Panc1 (cell line): Measurements from ENCODE around the gene LIX1L. TPM values are rescaled to one million over a fixed set of nuclear protein-coding genes. Genes with fewer than 3 reads are reported as not detected.

ENCODE experiments used
- ATAC-seq: fragments of 200-7000 bp; cut with Tn5 transposase; 2 replicates; pipeline ENCODE4 v1.9.1; 2020; ENCODE audit warnings: mild to moderate bottlenecking, moderate library complexity
- BruUV-seq: library from RNA; stranded (reverse); fragments of 400-500 nt; replicated peaks from 2 replicates; lab custom pipeline; 2021; lab: Mats Ljungman, UMichigan
- CTCF ChIA-PET: fragments of 300-600 bp; sonication (Branson Sonifier 250); formaldehyde crosslinking; loops from one replicate; lab custom pipeline; 2022; ENCODE audit warnings: antibody characterized with exemption; lab: Charles Lee
- POLR2A ChIA-PET: fragments of 300-600 bp; sonication (Branson Sonifier 250); formaldehyde crosslinking; loops from one replicate; lab custom pipeline; 2022; ENCODE audit warnings: antibody characterized with exemption; lab: Charles Lee
- DNase-seq: peaks from one replicate; pipeline ENCODE4 v3.0.0-alpha.2; 2010; ENCODE audit warnings: low read depth, low spot score
- H3K27ac ChIP-seq: 2 replicates; pipeline ENCODE4 v1.5.1; 2011; ENCODE audit warnings: mild to moderate bottlenecking, low read length, inconsistent platforms
- H3K27me3 ChIP-seq: fragments of 200-500 bp; sonication (Bioruptor generic); 2 replicates; pipeline ENCODE4 v1.6.0; 2014; ENCODE audit warnings: low read length, inconsistent platforms; ENCODE audit not compliant: control insufficient read depth, insufficient read depth
- H3K36me3 ChIP-seq: fragments of 200-500 bp; sonication (Bioruptor generic); 2 replicates; pipeline ENCODE4 v1.5.1; 2014; ENCODE audit warnings: inconsistent platforms, mild to moderate bottlenecking, low read length, moderate library complexity; ENCODE audit not compliant: control insufficient read depth, insufficient read depth
- H3K4me1 ChIP-seq: 2 replicates; pipeline ENCODE4 v1.5.1; 2011; ENCODE audit warnings: inconsistent platforms, mild to moderate bottlenecking, low read length, moderate library complexity; ENCODE audit not compliant: control insufficient read depth, insufficient read depth
- H3K4me3 ChIP-seq, 2 experiments: 2 replicates each; pipeline ENCODE4 v1.5.1; 2011 to 2012; ENCODE audit warnings: low read depth in 2 of 2, low read length in 2 of 2, mild to moderate bottlenecking in 2 of 2, inconsistent platforms in 1 of 2, moderate library complexity in 1 of 2
- H3K9me3 ChIP-seq: fragments of 200-500 bp; sonication (Bioruptor generic); 2 replicates; pipeline ENCODE4 v1.5.1; 2014; ENCODE audit warnings: low read depth, mild to moderate bottlenecking, inconsistent platforms, low read length, moderate library complexity; ENCODE audit not compliant: control insufficient read depth, insufficient read depth
- POLR2AphosphoS5 ChIP-seq: IDR thresholded peaks from 2 replicates; pipeline ENCODE4 v1.6.1; 2012; ENCODE audit warnings: mild to moderate bottlenecking, low read depth, low read length, moderate library complexity
- SIN3A ChIP-seq: IDR thresholded peaks from 2 replicates; pipeline ENCODE4 v1.6.1; 2012; ENCODE audit warnings: low read depth, mild to moderate bottlenecking, low read length, moderate library complexity, borderline replicate concordance; ENCODE audit not compliant: insufficient read depth
- TCF7L2 ChIP-seq: IDR thresholded peaks from 2 replicates; pipeline ENCODE4 v1.6.1; 2011; ENCODE audit warnings: mild to moderate bottlenecking, low read depth, low read length, inconsistent platforms
- in situ Hi-C: cut with HindIII; loops from 2 replicates; pipeline ENCODE4 v1.10.0; 2016; ENCODE audit warnings: low sequenced_read_pairs, low pct_unique_long_range_greater_than_20kb
- intact Hi-C: fragments of 100-400 bp; cut with micrococcal nuclease; formaldehyde crosslinking; loops from one replicate; pipeline ENCODE4 v1.10.0; 2022; ENCODE audit not compliant: unreplicated experiment
- total RNA-seq: library from RNA; stranded (reverse); gene quantifications from one replicate; pipeline ENCODE4 v1.2.1, GENCODE V29; 2021; ENCODE audit not compliant: unreplicated experiment
- TF ChIP-seq, protein P1 (sequence below), 2 experiments: IDR thresholded peaks; 2 replicates each; pipeline ENCODE4 v1.6.1; 2011 to 2012; ENCODE audit warnings: low read depth in 2 of 2, control low read depth in 1 of 2, low read length in 1 of 2, mild to moderate bottlenecking in 1 of 2, moderate library complexity in 1 of 2; ENCODE audit not compliant: insufficient read depth in 1 of 2
- TF ChIP-seq, protein P2 (sequence below): fragments of 450-650 bp; IDR thresholded peaks from 2 replicates; pipeline ENCODE4 v1.5.1; 2017; ENCODE audit warnings: mild to moderate bottlenecking

The LIX1L gene
- total RNA-seq, 1 experiment from 2014 or later, result 23.3 TPM

DNA sequence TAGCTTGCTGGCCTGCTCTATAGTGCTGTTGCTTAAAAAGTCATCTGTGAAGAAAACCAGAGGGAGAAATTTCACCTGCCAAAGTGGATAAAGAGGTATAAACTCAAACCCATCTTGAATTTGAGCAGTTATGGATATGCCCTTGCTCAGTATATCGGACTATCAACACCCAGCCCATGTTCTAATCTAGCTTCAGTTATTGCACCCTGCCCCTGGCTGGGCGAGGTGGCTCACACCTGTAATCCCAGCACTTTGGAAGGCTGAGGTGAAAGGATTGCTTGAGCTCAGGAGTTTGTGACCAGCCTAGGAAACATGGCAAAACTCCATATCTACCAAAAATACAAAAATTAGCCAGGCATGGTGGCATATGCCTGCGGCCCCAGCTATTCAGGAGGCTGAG, 13.3 kb downstream of the LIX1L start:
- Histone ChIP-seq H3K4me3 (no peak overlapping the region), H3K9me3 (no peaks in the 10 kb centered on the region), H3K27ac (no peak overlapping the region), H3K36me3 (no peaks in the 10 kb centered on the region), H3K27me3 (no peaks in the 10 kb centered on the region), H3K4me1 (no peaks in the 10 kb centered on the region)
- no TSS peak for BruUV-seq
- ChIA-PET POLR2A (interaction anchor here (0.7 to 0.8 kb wide), 2 partner anchors 10 to 13 kb away, joined by 3 read pairs; partner anchors contain the start of gene LIX1L), CTCF (no interaction called here)
- TF ChIP-seq TCF7L2, result no peak
- TF ChIP-seq, protein P1, sequence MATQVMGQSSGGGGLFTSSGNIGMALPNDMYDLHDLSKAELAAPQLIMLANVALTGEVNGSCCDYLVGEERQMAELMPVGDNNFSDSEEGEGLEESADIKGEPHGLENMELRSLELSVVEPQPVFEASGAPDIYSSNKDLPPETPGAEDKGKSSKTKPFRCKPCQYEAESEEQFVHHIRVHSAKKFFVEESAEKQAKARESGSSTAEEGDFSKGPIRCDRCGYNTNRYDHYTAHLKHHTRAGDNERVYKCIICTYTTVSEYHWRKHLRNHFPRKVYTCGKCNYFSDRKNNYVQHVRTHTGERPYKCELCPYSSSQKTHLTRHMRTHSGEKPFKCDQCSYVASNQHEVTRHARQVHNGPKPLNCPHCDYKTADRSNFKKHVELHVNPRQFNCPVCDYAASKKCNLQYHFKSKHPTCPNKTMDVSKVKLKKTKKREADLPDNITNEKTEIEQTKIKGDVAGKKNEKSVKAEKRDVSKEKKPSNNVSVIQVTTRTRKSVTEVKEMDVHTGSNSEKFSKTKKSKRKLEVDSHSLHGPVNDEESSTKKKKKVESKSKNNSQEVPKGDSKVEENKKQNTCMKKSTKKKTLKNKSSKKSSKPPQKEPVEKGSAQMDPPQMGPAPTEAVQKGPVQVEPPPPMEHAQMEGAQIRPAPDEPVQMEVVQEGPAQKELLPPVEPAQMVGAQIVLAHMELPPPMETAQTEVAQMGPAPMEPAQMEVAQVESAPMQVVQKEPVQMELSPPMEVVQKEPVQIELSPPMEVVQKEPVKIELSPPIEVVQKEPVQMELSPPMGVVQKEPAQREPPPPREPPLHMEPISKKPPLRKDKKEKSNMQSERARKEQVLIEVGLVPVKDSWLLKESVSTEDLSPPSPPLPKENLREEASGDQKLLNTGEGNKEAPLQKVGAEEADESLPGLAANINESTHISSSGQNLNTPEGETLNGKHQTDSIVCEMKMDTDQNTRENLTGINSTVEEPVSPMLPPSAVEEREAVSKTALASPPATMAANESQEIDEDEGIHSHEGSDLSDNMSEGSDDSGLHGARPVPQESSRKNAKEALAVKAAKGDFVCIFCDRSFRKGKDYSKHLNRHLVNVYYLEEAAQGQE (IDR thresholded peaks at IDR 0.05; ENCODE audit: insufficient read depth in 1 of 2, low read depth in 2 of 2, low read length in 1 of 2), result no peak
- TF ChIP-seq, protein P2, sequence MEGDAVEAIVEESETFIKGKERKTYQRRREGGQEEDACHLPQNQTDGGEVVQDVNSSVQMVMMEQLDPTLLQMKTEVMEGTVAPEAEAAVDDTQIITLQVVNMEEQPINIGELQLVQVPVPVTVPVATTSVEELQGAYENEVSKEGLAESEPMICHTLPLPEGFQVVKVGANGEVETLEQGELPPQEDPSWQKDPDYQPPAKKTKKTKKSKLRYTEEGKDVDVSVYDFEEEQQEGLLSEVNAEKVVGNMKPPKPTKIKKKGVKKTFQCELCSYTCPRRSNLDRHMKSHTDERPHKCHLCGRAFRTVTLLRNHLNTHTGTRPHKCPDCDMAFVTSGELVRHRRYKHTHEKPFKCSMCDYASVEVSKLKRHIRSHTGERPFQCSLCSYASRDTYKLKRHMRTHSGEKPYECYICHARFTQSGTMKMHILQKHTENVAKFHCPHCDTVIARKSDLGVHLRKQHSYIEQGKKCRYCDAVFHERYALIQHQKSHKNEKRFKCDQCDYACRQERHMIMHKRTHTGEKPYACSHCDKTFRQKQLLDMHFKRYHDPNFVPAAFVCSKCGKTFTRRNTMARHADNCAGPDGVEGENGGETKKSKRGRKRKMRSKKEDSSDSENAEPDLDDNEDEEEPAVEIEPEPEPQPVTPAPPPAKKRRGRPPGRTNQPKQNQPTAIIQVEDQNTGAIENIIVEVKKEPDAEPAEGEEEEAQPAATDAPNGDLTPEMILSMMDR, result no peak
- TF ChIP-seq SIN3A, result no peak
- no peak for TF ChIP-seq POLR2AphosphoS5
- DNase-seq, result no peak
- ATAC-seq, result no peak
- intact Hi-C loops (no loop called here), in situ Hi-C loops (no loop called here)

DNA sequence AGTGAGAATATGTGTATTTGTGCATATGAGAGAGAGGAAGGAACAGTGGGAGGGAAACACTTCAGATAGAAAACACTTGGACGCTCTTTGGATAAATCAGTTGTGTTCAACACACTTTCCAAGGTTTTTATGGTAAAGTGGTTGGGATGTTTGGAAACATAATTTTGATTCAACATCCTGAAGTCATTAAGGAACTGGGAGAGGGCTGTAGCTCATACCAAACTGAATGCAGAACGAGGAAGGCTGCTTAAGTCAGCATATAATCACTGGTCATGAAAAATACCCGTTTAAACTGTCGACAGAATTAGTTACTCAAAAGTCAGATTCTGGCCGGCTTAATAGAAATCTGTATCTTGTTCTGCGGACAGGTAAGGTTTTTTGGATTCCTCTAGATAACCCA, 14.9 kb downstream of the LIX1L start:
- no peak overlapping the region for H3K4me3 ChIP-seq
- H3K4me1 ChIP-seq, result no peaks in the 10 kb centered on the region
- POLR2A ChIA-PET, result no interaction called here
- H3K27me3 ChIP-seq, result no peaks in the 10 kb centered on the region
- BruUV-seq, result no TSS peak
- ATAC-seq, result no peak
- CTCF ChIA-PET, result no interaction called here
- in situ Hi-C loops, result no loop called here
- intact Hi-C loops, result no loop called here
- no peaks in the 10 kb centered on the region for H3K36me3 ChIP-seq
- H3K9me3 ChIP-seq, result no peaks in the 10 kb centered on the region
- TF ChIP-seq POLR2AphosphoS5 (no peak), TCF7L2 (no peak), SIN3A (no peak)
- TF ChIP-seq, protein P2, result no peak
- TF ChIP-seq, protein P1 (IDR thresholded peaks at IDR 0.05; ENCODE audit: insufficient read depth in 1 of 2, low read depth in 2 of 2, low read length in 1 of 2), result no peak
- H3K27ac ChIP-seq, result no peak overlapping the region
- DNase-seq, result no peak
